NB4 (cell line): ENCODE measurements around the gene SLC2A4RG.

ENCODE experiments used
- DNase-seq: peaks from one replicate; pipeline ENCODE4 v3.0.0; 2010; ENCODE audit warnings: low read depth
- H3K4me3 ChIP-seq: one replicate; pipeline ENCODE4 v1.5.1; 2011; ENCODE audit warnings: mild to moderate bottlenecking, low read depth, low read length, moderate library complexity
- MYC ChIP-seq: IDR thresholded peaks from 2 replicates; pipeline ENCODE4 v1.6.1; 2011; ENCODE audit warnings: low read depth, low read length
- POLR2A ChIP-seq: IDR thresholded peaks from 2 replicates; pipeline ENCODE4 v1.6.1; 2011; ENCODE audit warnings: mild to moderate bottlenecking; ENCODE audit not compliant: insufficient read length; ENCODE audit errors: extremely low read depth
- TF ChIP-seq, protein P1 (sequence below): IDR thresholded peaks from 2 replicates; pipeline ENCODE4 v1.6.1; 2011; ENCODE audit warnings: low read depth, low read length
- TF ChIP-seq, protein P2 (sequence below): IDR thresholded peaks from one replicate; pipeline ENCODE4 v1.5.1; 2012; ENCODE audit warnings: low read depth, low read length

Gene SLC2A4RG

DNA sequence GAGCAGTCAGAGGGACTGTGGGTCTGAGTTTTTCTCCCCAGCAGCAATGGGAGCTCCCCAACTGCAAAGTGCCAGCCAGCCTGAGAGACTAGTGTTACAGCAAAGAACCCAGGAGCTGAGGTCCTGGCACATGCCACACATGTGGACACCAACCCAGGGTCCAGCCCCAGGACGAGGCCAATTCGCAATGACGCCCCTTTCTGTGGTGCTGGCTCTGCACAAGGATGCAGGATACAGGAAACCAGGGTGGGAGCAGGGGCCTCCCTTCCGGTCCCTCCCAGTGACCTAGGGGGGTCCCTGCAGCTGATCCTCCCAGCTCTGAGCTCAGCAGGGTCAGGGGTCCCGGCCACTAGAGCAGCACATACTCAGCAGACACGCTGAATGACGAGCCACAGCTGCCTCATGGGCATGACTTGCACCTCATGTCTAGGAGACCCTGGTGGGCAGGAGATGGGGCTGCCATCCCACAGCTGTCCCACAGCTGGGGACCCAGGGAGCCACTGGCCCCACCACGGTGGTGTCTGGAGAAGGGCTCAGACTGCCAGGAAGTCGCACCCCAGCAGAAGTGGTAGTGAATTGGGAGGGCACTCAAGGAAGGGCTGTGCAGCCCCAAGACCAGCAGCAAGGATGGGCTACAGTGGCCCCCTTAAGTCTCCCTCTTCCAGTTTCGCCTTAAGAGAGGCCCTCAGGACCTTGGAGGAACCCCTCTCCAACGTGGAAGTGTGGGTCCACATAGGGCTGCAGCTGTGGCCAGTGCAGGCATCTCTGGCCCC, 35.4 kb upstream of the SLC2A4RG start:
- no peak overlapping the region for H3K4me3 ChIP-seq
- DNase-seq: no peak
- TF ChIP-seq, protein P1, sequence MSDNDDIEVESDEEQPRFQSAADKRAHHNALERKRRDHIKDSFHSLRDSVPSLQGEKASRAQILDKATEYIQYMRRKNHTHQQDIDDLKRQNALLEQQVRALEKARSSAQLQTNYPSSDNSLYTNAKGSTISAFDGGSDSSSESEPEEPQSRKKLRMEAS: no peak
- TF ChIP-seq MYC (no peak), POLR2A (no peak)
- TF ChIP-seq, protein P2, sequence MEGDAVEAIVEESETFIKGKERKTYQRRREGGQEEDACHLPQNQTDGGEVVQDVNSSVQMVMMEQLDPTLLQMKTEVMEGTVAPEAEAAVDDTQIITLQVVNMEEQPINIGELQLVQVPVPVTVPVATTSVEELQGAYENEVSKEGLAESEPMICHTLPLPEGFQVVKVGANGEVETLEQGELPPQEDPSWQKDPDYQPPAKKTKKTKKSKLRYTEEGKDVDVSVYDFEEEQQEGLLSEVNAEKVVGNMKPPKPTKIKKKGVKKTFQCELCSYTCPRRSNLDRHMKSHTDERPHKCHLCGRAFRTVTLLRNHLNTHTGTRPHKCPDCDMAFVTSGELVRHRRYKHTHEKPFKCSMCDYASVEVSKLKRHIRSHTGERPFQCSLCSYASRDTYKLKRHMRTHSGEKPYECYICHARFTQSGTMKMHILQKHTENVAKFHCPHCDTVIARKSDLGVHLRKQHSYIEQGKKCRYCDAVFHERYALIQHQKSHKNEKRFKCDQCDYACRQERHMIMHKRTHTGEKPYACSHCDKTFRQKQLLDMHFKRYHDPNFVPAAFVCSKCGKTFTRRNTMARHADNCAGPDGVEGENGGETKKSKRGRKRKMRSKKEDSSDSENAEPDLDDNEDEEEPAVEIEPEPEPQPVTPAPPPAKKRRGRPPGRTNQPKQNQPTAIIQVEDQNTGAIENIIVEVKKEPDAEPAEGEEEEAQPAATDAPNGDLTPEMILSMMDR: no peak

DNA sequence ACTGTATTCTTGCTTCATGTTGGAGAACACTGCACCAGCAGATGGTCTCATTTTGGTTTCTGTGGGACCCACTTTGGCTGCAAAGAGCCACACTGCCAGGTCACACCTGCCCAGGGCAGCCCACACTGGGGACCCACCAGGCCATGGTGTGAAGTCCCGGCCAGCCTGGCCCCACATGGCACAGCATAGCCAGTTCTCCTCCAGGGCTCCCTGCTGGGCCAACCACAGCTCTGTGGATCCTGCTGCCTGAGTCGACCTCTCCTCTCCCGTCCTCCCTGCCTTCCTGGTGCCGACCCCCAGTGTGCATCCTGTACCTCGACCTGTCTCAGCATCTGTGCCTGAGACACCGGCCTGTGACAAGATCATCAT, 34.8 kb upstream of the SLC2A4RG start:
- no peak for DNase-seq
- TF ChIP-seq, protein P2: no peak
- TF ChIP-seq, protein P1: no peak
- TF ChIP-seq POLR2A (no peak), MYC (no peak)
- no peak overlapping the region for H3K4me3 ChIP-seq

DNA sequence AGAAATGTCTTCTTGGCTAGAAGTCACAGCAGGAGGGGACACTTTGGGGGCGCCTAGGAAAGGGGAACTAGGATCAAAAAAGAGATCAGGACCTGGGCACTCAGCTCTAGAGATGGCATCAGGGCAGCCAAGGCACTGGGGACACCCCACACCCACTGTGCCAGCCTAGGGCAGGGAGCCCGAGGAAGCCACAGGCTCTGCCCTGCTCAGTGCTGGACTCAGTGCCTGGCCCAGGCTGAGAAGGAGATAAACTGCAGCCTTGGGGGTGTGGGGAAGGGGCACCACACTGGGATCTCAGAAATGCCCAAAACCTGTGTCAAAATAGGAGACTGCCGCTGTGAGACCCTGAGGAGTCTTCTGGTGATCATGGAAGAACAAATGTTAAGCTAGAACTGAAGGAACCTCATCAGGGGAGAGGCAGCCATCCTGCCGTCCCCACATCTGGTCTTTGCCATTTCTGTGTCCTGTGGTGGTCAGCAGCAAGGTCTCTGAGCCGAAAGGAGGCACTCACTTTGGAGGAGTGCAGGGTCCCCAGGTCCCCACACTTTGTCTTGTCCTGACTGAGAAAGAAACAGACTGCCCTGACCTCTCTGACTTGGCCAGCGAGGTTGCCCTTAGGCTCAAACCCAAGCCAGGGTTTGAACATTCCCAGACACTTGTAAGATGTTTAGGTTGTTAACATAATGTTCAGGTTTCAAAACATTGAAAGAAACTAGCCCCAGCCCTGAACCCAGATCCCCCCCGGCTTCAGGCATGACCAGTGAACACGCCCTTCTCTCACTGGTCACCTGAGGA, 34.1 kb upstream of the SLC2A4RG start:
- TF ChIP-seq POLR2A: no peak
- no peak for TF ChIP-seq MYC
- TF ChIP-seq, protein P2: no peak
- TF ChIP-seq, protein P1: no peak
- DNase-seq: no peak
- no peak overlapping the region for H3K4me3 ChIP-seq

DNA sequence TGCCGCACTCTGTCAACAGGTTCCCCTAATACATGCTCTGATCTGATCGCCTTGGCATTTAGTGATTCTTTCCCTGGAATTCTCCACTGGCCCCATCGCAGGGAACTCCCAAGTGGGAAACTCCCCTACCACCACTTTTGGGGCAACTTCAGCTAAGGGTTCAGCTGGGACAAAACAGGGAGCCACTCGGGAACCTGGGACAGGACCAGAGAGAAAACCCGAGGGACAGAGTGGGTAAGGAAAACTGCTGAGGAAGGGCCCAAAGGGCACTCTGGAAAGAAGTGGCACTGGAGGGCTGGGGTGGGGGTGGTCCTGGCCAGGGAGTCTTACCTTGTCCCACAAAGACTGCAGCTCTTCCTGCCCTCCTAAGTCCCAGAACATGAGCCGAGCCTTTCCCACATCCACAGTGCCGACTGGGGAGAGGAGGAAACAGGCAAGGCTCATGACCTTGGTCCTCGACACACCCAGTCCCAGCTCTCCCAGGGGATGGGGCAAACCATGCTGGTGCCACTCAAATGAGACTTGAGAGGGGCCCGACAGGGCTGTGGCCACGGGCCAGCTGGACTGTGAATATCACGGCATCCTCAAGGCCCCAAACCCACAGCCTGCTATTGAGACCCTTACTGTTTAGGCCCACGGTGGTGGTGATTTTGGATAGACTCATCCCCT, 33.4 kb upstream of the SLC2A4RG start:
- peak overlapping the region; percentile 83 for H3K4me3 ChIP-seq
- DNase-seq: no peak
- TF ChIP-seq, protein P2: no peak
- TF ChIP-seq MYC (no peak), POLR2A (no peak)
- TF ChIP-seq, protein P1: no peak

DNA sequence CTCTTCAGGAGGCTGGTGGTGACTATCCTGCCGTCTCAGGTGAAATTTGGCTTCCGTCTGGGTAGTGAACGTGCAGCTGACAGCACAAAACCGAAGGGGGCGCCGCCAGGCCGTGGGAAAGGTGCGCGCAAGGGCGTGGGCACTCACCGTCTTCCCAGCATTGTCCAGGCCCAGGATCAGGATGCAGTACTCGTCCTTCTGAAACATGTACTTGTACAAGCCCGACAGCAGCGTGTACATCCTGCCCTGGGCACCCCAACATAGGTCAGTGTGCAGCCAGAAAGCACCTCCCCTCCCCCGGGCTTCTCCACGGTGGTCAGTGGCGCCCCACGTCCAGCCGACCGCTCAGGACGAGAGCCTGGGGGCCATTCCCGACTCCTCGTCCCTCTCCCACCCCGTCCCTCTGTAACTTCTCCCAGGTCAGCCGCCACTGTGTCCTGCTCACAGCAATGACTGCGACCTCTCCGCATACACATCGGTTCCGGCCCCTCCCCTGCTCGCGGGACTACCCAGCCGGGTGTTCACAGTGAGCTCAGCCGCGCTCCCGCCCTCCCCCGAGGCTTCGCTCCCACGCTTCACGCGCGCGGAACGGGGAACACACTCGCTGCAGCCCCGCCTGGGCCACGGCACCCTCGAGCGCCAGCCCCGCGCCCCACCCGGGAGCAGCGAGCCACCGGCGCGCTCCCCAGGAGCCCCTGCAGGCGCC, 32.6 kb upstream of the SLC2A4RG start:
- peak; percentile 71 for DNase-seq
- H3K4me3 ChIP-seq: peak overlapping the region; percentile 83
- TF ChIP-seq, protein P2: peak; percentile 32
- peak; percentile 39 for TF ChIP-seq MYC
- TF ChIP-seq POLR2A: no peak
